GM21447 (cell line): ENCODE data around the gene SVOP.

ENCODE experiments used
- ATAC-seq: cut with Tn5 transposase; IDR thresholded peaks from one replicate; pipeline ENCODE4 v1.9.1; 2021; ENCODE audit not compliant: unreplicated experiment

SVOP gene

DNA sequence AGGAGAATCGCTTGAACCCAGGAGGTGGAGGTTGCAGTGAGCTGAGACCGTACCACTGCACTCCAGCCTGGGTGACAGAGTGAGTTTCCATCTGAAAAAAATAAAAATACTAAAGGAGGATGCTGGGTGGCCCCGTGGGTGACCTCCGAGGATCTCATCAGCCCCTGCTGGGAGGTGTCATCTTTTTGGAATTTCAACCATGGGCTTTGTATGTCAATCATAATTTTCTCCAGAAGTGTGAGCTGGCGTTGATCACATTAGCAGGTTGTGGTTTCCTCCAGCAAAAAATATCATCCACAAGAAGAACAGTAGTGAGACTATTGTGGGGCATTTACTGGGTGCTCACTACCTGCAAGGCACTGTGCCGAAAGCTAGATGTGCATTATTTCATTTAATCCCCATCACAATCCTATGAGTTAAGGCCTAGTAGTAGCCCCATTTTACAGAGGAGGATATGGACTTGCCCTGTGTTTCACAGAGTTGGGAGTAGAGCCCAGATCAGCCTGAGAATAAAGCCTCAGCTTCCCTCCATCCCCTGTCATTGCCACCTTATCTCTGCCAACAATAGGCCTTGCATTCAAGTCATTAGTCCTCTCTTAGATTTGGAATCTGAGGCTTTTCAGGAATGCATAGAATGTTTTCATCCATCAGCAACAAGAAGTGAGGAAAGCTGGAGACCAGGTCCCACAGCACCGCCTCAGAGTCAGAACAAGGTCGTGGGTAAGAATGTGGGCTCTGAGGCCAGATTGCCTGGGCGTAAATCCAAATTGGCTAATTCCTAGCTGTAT is 39.8 kb downstream of the SVOP start:
- no peak for ATAC-seq

DNA sequence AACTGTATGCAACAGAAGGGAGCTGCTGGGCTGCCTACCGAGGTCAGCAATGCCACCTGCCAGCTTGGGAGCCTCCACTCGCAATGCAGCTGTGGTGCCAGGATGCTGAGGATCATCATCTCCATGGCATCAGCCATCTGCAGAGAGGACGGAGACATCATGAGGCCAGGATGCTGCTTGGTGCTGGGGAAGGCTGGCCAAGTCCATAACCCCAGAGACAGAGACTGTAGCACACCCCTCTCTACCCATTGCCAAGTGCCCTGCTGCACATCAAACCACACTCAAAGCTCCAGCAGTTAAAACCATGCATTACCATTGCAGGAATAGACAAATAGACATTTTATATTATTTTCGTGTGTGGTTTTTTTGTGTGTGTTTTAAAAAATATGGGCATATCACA is 43.5 kb downstream of the SVOP start:
- ATAC-seq, result no peak

- no peak for ATAC-seq
Observed at GRCh38 chr12:108975024-108975593, 45.8 kb downstream of the SVOP start.

GRCh38 chr12:108973629-108974152 is 47.2 kb downstream of the SVOP start:
- ATAC-seq, result no peak

DNA sequence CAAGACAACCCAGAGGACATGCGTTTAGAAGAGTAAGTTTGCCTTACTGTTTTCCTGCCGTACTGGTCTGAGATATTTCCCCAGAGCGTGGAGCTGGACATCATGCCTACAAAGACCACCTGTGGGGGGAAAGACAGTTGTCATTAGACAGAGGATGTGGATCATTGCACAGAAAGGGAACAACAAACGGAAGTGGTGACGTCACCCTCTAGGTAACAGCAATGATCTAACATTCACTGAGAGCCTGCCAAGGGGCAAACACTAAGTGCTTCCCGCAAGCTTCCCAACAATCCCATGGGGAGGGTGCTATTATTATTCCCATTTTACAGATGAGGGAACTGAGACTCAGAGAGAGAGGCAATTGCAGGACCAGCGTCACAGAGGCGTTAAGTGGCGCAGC is 48.5 kb downstream of the SVOP start:
- ATAC-seq, result no peak

DNA sequence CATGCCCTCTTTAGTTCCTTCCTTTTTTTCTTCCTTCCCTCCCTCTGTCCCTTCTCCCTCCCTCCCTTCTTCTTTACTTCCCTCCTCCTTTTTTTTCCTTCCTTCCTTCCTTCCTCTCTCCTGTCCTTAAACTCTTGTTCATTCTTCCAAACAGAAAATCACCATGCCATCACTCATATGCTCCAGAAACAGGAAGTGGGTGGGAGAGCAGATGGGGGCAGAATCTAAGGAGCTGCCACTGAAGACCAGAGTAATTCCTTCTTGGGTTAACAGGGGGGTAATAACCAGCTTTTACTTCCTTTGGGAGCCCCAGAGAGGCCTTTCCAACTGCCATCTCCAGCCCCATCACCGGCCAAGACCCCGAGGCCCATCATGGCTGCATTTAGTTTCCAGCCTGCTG is 51.2 kb downstream of the SVOP start:
- ATAC-seq, result no peak

DNA sequence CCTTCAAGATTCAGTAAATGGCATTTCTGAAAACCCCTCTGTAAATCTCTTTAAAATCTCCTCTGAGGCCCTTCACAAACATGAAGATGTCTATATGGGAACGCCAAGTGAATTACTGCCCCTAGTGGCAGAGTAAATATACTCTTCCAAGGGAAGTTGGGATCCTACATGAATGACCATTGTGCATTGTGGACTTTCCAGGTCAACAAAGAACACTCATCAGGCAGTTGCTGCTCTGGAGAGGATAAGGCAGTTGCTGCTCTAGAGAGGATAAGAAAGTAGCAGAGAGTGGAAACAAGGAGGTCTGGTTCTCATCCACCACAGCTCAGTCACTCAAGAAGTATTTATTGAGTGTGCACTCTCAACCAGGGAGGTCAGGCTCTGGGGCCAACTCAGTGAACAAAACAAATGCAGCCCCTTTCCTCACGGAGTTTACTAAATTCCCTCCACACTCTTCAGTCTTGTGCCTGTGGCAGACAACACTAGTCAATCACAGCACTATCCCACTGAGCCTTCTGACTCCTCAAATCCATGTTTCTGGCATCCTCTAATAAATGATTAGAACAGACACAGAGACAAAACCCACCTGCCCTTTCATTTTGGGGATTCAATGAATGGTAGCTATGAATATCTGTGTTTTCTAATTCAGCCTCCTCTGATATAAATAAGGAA is 52.9 kb downstream of the SVOP start:
- no peak for ATAC-seq

- ATAC-seq, result no peak
Observed at GRCh38 chr12:108966378-108967151, 54.3 kb downstream of the SVOP start.

DNA sequence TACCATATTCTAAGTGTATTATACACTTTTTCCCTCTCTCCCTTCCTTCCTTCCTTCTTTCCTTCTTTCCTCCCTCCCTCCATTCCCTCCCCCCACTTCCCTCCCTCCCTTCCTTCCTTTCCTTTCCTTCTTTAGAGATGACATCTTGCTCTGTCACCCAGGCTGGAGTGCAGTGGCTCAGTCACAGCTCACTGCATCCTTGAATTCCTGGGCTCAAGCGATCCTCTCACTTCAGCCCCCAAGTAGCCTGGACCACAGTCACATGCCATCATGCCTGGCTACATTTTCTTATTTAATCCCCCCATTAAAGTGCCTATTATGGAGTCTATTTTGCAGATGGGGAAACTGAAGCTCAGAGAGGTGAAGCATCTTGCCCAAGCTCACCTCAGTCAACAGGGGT is 55.0 kb downstream of the SVOP start:
- no peak for ATAC-seq

DNA sequence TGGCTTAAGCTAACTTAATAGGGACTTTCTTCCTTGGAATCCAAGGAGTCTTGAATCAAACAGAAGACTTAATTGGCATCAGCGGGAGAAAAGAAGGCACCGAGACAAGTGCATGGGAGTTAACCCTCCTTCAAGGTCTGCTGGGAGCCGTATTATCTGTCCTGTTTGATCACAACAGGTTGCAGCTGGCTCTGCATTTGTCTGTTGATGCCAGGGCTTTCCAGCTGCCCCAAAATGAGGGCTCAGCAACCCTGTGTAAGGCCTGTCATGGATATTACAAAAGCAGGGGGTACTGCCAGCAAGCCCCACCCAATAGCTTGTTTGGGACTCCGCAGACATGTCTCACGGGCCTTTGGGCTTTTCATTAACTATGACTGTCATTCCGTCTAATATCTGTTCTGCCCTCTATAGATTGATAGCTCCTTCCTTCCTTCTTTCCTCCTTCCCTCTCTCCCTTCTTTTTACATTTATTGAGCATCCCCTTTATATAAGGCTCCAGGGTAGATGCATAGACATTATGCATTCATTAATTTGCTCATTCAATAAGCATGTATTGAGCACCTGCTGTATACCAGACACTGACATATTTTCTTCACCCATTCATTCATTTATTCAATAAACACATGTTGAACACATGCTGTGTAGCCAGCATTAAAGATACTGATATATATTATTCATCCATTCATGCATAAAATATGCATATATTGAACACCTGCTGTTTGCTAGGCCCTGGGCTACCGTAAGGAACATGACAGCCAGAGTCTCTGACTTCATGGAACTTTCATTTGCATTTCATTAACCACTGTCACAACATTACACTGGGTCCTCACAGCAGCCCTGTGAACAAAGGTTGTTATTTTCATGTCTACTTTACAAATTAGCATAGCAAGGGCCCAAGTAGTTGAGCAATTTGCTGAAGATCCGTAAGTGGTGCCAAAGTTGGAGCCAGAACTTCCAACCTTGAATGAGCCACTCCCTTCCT is 56.2 kb downstream of the SVOP start:
- no peak for ATAC-seq

GRCh38 chr12:108962256-108962655 is 58.6 kb downstream of the SVOP start:
- ATAC-seq, result no peak

DNA sequence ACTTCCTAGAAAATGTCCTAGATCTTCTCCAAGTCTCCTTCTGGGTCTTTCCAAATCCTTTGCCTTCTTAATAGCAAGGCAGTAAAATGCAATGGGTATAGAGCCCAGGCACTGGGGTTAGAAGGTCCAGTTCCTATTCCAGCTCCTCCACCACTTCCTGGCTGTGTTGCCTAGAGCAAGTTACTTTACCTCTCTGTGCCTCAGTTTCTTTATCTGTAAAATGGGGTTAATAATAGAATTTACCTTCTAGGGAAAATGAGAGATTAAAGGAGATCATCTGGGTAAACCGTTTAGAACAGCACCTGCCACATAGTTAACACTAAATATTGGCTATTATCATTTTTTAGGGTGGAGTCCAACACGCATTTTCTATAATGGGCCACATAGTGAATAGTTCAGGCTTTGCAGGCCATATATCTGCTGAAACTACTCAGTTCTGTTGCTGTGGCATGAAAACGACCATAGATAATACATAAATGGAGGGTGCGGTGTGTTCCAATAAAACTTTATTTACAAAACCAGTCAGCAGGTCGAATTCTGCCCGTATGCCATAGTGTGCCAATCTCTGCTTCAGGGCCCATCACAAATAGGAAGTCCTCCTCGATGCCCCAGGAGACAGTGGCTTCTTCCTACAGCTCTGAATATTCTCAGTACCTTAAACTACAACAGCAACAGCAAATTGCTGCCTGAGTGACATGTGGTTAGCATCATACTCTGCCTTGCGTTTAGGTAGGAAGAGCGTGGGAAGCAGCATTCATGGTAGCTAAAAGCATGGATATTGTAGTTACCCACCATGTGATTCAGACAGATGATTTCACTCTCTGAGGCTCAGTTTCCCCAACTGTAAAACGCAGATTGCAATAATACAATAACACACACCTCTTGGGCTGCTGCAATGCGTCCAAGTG is 60.9 kb downstream of the SVOP start:
- ATAC-seq, result no peak

- no peak for ATAC-seq
Observed at GRCh38 chr12:108955225-108955835, 65.5 kb downstream of the SVOP start.

DNA sequence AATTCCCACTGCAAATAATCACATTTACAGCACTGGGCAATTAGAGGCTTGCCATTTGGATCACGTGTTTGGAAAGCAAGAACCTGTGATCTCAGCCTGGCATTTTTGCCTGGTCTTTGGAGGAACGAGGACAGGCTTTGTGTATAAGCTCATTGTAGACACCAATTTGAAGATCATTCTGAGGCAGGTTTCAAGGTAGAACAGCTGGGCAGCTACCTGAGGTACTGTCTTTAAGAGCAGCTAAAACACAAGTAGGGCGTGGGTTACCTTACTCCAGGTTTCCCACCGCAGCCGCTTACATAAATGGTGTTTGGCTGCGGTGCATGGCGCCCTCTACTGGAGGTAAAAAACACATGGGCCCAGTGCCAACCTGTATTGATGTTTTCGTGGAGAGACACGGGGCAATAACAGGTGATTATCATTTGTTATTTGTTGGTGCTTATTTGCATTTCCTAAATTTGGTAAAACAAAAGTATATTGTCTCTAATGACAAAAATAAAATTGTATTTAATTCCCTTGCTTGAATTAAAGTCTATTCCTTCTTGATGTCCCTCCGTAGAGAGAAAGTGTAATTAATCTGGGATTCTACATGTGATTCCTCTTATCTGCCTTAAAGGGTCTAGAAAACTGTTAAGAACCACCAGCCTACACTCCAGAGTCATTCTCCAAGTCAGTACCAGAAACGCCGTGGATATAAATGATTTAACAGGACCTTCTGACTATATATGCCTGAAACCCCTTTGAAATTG is 69.7 kb downstream of the SVOP start:
- ATAC-seq, result no peak

GRCh38 chr12:108949976-108950375 is 70.9 kb downstream of the SVOP start:
- no peak for ATAC-seq

- no peak for ATAC-seq
Observed at GRCh38 chr12:108948367-108948766, 72.5 kb downstream of the SVOP start.

GRCh38 chr12:108947097-108947496 is 73.8 kb downstream of the SVOP start:
- no peak for ATAC-seq

DNA sequence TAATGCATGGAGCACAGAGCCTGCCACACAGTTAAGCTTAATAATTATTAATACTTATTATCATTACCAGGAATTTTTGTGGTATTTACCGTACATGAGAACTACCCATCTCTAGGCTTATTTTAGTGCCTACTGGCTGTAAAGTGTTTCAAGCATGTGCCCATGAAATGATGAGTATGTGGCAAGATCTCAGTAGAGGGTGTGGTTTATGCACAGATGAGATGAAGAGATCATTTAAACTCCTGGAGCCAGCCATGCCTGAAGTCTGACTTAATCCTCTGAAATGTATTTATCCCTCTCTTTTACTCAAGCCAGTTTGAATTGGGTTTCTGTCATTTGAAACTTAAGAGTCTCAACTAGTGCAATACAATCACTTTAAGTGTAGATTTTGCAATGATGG is 80.7 kb downstream of the SVOP start:
- no peak for ATAC-seq
